Psoas muscle (tissue), 8 donors: ENCODE data around the gene ERC2. TPM values are rescaled to one million over a fixed set of nuclear protein-coding genes. Genes with fewer than 3 reads are reported as not detected.

Experiments
- ATAC-seq, 4 donors: fragments of 200-7000 bp; cut with Tn5 transposase; one replicate each; pipeline ENCODE4 v1.9.1; 2020; ENCODE audit warnings: moderate library complexity in 3 of 4, mild to moderate bottlenecking in 2 of 4
- DNase-seq, 2 donors: peaks; one replicate each; pipeline ENCODE4 v3.0.0-alpha.2; 2020
- H3K27ac ChIP-seq: fragments of 200-600 bp; one replicate; pipeline ENCODE4 v1.8.0; 2022
- H3K27me3 ChIP-seq, 3 donors: fragments of 200-600 bp in 1 of 3; one replicate each; pipeline versions ENCODE4 v1.6.1 to v1.8.0; 2013 to 2022; ENCODE audit warnings: low read length in 2 of 3, mild to moderate bottlenecking in 2 of 3, moderate library complexity in 1 of 3; ENCODE audit not compliant: insufficient read depth in 3 of 3
- H3K36me3 ChIP-seq, 2 donors: fragments of 200-600 bp in 1 of 2; one replicate each; pipeline versions ENCODE4 v1.6.1 to v1.8.0; 2013 to 2022; ENCODE audit warnings: low read depth in 1 of 2, mild to moderate bottlenecking in 1 of 2, moderate library complexity in 1 of 2; ENCODE audit not compliant: insufficient read depth in 1 of 2
- H3K4me1 ChIP-seq: fragments of 200-600 bp; one replicate; pipeline ENCODE4 v1.8.0; 2022
- H3K4me3 ChIP-seq: fragments of 200-600 bp; one replicate; pipeline ENCODE4 v1.8.0; 2022; ENCODE audit warnings: mild to moderate bottlenecking
- H3K9me3 ChIP-seq: fragments of 200-600 bp; one replicate; pipeline ENCODE4 v1.8.0; 2022
- WGBS, 3 donors: extraction: QIAGEN DNeasy Blood & Tissue Kit; methylation state at CpG; one replicate each; pipeline versions ENCODE4 v1.1.6 to v1.1.7; 2013; 5-methylcytosine and 5-hydroxymethylcytosine counted together
- intact Hi-C, 2 donors: fragments of 100-400 bp; cut with DNase I; formaldehyde crosslinking; loops; one replicate each; pipeline versions ENCODE4 v1.11.0 to v1.14.2; 2022
- polyA plus RNA-seq, 3 donors: library from polyadenylated mRNA; stranded (reverse); fragments of 200-250 nt; gene quantifications; one replicate each; pipeline ENCODE4 v1.2.3, GENCODE V29; 2013
- total RNA-seq, 4 donors: library from RNA; stranded (reverse); fragmentation: NEBNext Ultra II Directional in 2 of 4; extraction: Animal tissue kit (Norgen Biotek cat#: 25700) in 2 of 4; gene quantifications; one replicate each; pipeline versions ENCODE4 v1.2.1 to v1.2.4, GENCODE V29; 2021 to 2023
- TF ChIP-seq, protein P1 (sequence below): fragments of 200-600 bp; IDR thresholded peaks from one replicate; pipeline ENCODE4 v1.8.0; 2022; ENCODE audit warnings: antibody characterized with exemption
- donor health status: healthy with polysubstance abuse.
- donor health status: DM: no; HTN: no; CAD: no; lungs with moderate emphysema.
- donor health status: Bipolar disorder and iron deficiency.
- donor health status: healthy.
- donor health status: DM: yes; HTN: yes; CAD: no.
- donor health status: DM: no; HTN: no; CAD: no.
- donor health status: DM: no; HTN: no; CAD: no.
- donor health status: DM: yes; HTN: yes; CAD: no.

The ERC2 gene
- total and polyA plus RNA-seq, 7 donors = 0.04 to 0.15 TPM; not detected in 5

DNA sequence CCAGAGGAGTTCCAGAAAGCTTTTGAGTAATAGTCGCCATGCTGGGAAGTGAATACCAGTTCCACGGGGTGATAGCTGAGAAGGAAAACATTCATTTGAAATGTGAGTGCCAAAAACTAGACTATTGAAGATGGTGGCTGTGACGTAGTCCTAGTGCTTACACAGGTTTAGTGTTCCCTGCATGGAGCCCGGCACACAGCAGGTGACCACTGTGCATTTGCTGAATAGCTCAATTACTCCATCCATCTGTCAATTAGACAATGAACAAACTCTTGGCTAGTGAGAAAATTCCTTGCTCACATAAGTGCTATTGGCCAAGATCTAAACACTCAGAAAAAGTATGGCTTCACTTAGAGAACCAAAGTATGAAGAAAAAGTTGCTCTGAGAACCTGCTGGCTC, 533.0 kb downstream of the ERC2 start:
- TF ChIP-seq, protein P1, sequence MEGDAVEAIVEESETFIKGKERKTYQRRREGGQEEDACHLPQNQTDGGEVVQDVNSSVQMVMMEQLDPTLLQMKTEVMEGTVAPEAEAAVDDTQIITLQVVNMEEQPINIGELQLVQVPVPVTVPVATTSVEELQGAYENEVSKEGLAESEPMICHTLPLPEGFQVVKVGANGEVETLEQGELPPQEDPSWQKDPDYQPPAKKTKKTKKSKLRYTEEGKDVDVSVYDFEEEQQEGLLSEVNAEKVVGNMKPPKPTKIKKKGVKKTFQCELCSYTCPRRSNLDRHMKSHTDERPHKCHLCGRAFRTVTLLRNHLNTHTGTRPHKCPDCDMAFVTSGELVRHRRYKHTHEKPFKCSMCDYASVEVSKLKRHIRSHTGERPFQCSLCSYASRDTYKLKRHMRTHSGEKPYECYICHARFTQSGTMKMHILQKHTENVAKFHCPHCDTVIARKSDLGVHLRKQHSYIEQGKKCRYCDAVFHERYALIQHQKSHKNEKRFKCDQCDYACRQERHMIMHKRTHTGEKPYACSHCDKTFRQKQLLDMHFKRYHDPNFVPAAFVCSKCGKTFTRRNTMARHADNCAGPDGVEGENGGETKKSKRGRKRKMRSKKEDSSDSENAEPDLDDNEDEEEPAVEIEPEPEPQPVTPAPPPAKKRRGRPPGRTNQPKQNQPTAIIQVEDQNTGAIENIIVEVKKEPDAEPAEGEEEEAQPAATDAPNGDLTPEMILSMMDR = no peak
- H3K4me1 ChIP-seq = no peaks in the 10 kb centered on the region
- H3K27me3 ChIP-seq = no peaks in the 10 kb centered on the region
- DNase-seq (no peak), ATAC-seq (no peak)
- no peaks in the 10 kb centered on the region for H3K36me3 ChIP-seq
- 59 to 66% (median 60%) methylated on average over 4 of the region's 4 CpGs for WGBS, 3 donors
- no peaks in the 10 kb centered on the region for H3K9me3 ChIP-seq
- H3K4me3 ChIP-seq = no peak overlapping the region
- H3K27ac ChIP-seq = no peak overlapping the region
- intact Hi-C loops = no loop called here

DNA sequence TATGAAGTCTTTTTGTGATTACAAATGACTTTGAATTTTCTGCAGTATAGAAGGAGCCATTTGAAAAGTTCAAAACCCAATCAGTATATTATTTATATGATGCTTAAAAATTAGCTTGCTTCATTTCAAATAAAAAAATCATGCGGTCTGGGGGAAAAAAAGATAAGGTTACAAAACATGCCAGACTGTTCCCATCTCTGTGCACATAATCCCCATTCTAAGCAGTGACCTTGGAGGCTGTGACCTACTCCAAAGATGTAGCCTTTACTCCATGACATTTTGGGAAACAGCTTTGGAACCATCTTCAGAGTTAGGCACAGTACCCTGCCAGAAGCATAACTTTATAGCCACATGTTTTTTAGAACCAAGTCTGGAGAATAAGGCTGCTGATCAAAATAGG, 533.5 kb downstream of the ERC2 start:
- intact Hi-C loops = no loop called here
- ATAC-seq (no peak), DNase-seq (no peak)
- TF ChIP-seq, protein P1 = no peak
- Histone ChIP-seq H3K36me3 (no peaks in the 10 kb centered on the region), H3K4me1 (no peaks in the 10 kb centered on the region), H3K9me3 (no peaks in the 10 kb centered on the region), H3K4me3 (no peak overlapping the region), H3K27me3 (no peaks in the 10 kb centered on the region), H3K27ac (no peak overlapping the region)
- WGBS, 3 donors = 62 to 69% (median 67%) methylated on average over 1 of the region's 1 CpG

DNA sequence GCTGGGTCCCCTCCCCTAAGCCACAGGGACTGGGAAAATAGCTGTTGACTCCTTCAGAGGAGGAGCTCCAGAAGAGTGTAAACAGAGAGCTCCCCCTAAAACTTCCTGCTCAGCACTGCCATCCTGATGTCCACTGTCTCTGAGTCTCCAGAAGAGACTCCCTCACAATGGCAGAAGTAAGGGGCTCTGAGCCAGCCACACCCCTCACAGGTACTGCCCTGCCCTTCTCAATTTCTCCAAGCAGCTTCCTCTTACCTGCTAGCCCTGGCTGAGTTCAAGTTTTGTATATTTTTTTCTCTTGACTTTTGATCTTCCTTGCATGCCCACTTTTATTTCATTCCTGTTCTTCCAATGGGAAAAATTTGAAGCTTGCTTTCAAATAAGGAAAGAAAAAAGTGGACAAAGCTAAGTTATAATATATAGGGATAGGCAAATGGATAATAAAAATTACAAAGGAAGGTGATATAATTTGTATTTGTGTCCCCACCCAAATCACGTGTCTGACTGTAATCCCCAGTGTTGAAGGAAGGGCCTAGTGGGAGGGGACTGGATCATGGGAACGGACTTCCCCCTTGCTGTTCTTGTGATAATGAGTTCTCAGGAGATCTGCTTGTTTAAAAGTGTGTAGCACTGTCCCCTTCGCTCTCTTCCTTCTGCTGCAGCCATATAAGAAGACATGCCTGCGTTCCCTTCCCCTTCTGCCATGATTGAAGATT, 539.0 kb downstream of the ERC2 start:
- H3K27ac ChIP-seq = no peak overlapping the region
- H3K4me1 ChIP-seq = no peaks in the 10 kb centered on the region
- intact Hi-C loops = no loop called here
- ATAC-seq (no peak), DNase-seq (no peak)
- no peaks in the 10 kb centered on the region for H3K9me3 ChIP-seq
- no peak overlapping the region for H3K4me3 ChIP-seq
- no peaks in the 10 kb centered on the region for H3K27me3 ChIP-seq
- no peaks in the 10 kb centered on the region for H3K36me3 ChIP-seq
- TF ChIP-seq, protein P1 = no peak
- 79 to 81% (median 79%) methylated on average over 4 of the region's 4 CpGs for WGBS, 3 donors

DNA sequence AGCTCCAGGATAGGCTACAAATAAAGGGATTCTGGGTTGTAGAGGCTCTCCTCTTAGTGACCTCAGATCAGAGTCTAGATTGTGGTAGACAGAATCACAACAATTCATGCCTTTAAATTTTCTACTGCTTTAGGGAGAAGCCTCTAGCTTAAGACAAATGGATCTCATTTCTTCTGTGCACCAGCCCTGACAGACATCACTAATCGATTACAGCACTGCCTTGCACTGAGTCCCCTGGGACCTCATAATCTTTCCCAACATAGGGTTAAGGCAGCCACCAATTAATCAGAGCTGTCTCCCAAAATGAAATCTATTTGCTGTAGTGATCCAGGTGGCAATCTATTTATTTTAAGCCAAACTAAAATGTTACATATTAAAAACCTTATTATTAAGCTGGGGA, 544.6 kb downstream of the ERC2 start:
- H3K4me3 ChIP-seq = no peak overlapping the region
- no peaks in the 10 kb centered on the region for H3K36me3 ChIP-seq
- no peaks in the 10 kb centered on the region for H3K4me1 ChIP-seq
- ATAC-seq = no peak
- no peak overlapping the region for H3K27ac ChIP-seq
- no peak for DNase-seq
- no peaks in the 10 kb centered on the region for H3K27me3 ChIP-seq
- intact Hi-C loops = no loop called here
- 66 to 91% (median 79%) methylated on average over 1 of the region's 1 CpG for WGBS, 3 donors
- TF ChIP-seq, protein P1 = no peak
- H3K9me3 ChIP-seq = no peaks in the 10 kb centered on the region

DNA sequence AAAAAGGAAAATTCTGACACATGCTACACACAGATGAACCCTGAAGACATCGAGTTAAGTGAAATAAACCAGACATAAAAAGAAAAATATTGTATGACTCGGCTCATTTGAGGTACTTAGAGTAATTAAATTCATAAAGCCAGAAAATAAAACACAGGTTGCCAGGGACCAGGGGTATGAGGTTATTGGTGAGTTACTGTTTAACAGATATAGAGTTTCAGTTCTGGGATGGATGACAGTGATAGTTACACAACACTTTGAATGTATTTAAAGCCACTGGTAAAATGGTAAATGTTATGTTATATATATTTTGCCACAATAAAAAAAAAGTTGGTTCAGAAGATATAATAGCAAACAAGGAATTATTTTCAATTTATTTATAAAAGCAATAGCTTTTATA, 545.1 kb downstream of the ERC2 start:
- Histone ChIP-seq H3K36me3 (no peaks in the 10 kb centered on the region), H3K9me3 (no peaks in the 10 kb centered on the region), H3K27me3 (no peaks in the 10 kb centered on the region), H3K4me1 (no peaks in the 10 kb centered on the region), H3K4me3 (no peak overlapping the region), H3K27ac (no peak overlapping the region)
- WGBS, 3 donors = 81 to 86% (median 85%) methylated on average over 2 of the region's 2 CpGs
- no peak for DNase-seq
- intact Hi-C loops = no loop called here
- no peak for ATAC-seq
- TF ChIP-seq, protein P1 = no peak
